GM06990 (cell line): ENCODE data around the gene TXNL1.

Experiments
- DNase-seq: peaks from one replicate; pipeline ENCODE4 v3.0.0-alpha.2; 2011; ENCODE audit not compliant: insufficient read length; ENCODE audit errors: extremely low read depth
- H3K27me3 ChIP-seq: replicated peaks from 2 replicates; pipeline ENCODE4 v1.6.0; 2011; ENCODE audit warnings: low read length; ENCODE audit not compliant: control insufficient read depth, insufficient read depth
- H3K36me3 ChIP-seq: 2 replicates; pipeline ENCODE4 v1.5.1; 2011; ENCODE audit warnings: low read length; ENCODE audit not compliant: control insufficient read depth, insufficient read depth
- H3K4me3 ChIP-seq: replicated peaks from 2 replicates; pipeline ENCODE4 v1.5.1; 2011; ENCODE audit warnings: low read depth, mild to moderate bottlenecking, control low read depth, low read length
- TF ChIP-seq, protein P1 (sequence below): IDR thresholded peaks from 2 replicates; pipeline ENCODE4 v1.5.1; 2011; ENCODE audit warnings: low read length, control low read depth, mild to moderate bottlenecking, inconsistent platforms; ENCODE audit not compliant: insufficient read depth, poor library complexity, severe bottlenecking

TXNL1 gene

DNA sequence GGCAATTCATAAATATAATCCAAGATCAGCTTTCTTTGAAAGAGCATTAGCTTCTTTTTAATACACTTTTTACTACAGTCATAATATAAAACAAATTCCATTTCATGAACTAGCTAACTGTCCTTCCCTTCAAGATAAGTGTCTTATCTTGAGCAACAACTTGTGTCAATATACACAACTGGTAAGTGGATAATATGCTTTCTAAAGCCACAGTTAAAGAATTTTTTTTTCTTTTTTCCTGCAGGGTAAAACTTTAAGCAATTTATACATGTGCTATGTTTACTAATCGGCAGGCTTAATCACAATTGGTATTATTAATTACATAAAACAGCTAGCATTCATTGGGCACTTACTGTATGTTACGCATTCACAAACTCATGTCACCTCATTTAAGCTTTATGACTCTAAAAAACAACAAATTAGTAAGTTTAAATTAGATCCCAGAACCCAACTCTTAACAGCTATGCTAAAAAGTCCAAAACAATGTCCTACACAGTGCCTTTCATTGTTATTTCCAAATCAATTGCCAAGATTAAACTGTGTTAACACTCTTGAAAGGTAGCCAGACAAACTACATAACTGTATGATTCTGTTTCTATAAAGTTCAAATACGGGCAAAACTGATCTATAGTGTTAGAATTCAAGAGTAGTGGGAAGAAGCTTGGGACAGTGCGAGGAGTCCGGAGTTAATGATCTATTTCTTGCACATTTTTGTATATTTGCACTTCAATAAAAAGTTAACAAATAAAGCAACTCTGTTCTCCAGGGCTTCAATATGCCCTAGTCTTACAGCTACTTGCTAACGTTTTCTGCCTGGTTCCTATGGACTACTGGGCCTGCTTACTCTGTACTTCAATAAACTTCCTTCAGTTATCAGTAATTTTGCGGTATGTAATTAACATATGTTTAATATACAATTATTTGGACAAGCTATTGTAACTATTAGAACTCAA lies 6.0 kb downstream of the TXNL1 start:
- DNase-seq: no peak
- H3K36me3 ChIP-seq: peaks cover 3% of the 10 kb centered on the region
- no peak overlapping the region for H3K4me3 ChIP-seq
- no peaks in the 10 kb centered on the region for H3K27me3 ChIP-seq
- TF ChIP-seq, protein P1, sequence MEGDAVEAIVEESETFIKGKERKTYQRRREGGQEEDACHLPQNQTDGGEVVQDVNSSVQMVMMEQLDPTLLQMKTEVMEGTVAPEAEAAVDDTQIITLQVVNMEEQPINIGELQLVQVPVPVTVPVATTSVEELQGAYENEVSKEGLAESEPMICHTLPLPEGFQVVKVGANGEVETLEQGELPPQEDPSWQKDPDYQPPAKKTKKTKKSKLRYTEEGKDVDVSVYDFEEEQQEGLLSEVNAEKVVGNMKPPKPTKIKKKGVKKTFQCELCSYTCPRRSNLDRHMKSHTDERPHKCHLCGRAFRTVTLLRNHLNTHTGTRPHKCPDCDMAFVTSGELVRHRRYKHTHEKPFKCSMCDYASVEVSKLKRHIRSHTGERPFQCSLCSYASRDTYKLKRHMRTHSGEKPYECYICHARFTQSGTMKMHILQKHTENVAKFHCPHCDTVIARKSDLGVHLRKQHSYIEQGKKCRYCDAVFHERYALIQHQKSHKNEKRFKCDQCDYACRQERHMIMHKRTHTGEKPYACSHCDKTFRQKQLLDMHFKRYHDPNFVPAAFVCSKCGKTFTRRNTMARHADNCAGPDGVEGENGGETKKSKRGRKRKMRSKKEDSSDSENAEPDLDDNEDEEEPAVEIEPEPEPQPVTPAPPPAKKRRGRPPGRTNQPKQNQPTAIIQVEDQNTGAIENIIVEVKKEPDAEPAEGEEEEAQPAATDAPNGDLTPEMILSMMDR: no peak

DNA sequence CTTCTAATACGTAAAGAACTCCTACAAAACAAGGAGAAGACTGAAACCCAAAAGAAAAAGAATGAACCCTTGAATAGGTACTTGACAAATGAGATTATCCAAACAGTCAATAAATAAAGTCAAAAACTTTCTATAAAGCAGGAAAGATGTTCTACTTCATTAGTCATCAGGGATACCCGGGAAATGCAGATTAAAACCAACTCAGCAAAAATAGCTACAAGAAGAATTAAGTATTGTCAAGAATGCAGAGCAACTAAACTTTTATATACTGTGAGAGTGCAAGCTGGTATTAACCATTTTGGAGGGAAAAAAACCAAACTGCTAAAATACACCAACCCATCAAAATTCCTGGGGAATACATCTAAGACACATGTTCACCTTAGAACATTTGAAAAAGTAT lies 10.4 kb downstream of the TXNL1 start:
- Histone ChIP-seq H3K4me3 (no peak overlapping the region), H3K27me3 (no peaks in the 10 kb centered on the region), H3K36me3 (no peaks in the 10 kb centered on the region)
- TF ChIP-seq, protein P1: no peak
- no peak for DNase-seq

DNA sequence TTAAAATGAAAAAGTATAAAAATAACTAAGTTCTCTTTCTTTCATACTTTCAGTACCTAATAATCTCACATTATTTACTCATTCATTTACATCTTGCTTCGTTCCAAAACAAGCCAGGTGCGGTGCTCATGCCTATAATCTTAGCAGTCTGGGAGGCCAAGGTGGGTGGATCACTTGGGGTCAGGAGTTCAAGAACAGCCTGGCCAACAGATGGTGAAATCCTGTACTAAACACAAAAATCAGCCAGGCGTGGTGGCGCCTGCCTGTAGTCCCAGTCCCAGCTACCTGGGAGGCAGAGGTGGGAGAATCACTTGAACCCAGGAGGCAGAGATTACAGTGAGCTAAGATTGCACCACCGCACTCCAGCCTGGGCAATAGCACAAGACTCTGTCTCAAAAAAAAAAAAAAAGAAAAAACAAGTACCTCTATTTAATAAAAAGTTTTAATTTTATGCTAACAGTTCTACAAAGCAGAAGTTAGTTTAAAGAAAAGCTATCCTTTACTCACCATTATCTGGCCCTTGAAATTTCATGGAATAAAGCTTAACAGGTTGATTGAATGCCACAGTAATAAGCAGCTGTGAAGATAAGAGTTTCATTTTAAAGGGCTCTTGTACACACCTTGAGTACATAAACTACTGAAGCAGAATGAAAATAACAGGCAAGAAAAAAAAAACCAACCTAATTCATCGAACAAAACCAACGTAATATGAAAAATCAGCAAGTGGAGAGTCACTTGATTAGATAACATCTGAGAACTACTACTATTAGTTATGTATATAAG lies 22.5 kb downstream of the TXNL1 start:
- TF ChIP-seq, protein P1: no peak
- Histone ChIP-seq H3K4me3 (no peak overlapping the region), H3K27me3 (no peaks in the 10 kb centered on the region), H3K36me3 (peaks cover 6% of the 10 kb centered on the region)
- no peak for DNase-seq

DNA sequence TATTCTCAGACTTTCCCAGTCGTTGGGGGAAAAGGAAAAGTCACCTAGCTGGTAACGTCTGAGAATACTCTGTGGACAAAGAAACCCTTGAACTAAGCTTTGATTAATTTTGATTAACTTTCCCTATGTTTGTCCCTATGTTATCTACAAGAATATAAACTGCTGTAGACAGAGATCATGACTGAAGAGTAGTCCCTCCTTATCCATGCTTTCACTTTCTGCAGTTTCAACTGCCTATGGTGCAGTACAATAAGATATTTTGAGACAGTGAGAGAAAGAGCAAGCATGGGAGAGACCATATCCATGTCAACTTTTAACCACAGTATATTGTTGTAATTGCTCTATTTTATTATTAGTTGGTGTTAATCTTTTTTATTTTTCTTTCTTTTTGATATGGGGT lies 31.8 kb downstream of the TXNL1 start:
- Histone ChIP-seq H3K27me3 (no peaks in the 10 kb centered on the region), H3K36me3 (peaks cover 2% of the 10 kb centered on the region), H3K4me3 (no peak overlapping the region)
- TF ChIP-seq, protein P1: no peak
- DNase-seq: no peak

DNA sequence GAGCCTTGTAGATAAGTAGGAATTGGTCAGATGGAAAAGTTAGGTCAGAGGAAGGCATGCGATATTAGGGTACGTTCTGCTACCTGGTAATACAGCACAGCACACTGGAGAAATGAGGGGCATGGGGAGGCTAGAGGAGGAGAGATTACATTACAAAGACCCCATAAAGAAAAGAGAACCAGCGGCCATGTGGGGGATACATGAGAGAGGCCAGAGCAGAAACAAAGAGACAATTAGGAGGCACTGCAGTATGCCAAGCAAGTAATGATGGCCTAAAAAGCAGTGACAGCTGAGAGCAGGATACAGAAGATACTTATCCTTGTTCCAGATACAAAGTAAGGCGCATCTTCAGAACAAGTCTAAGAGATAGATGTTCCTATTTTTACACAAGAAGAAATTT lies 40.0 kb downstream of the TXNL1 start:
- TF ChIP-seq, protein P1: no peak
- no peak for DNase-seq
- Histone ChIP-seq H3K27me3 (no peaks in the 10 kb centered on the region), H3K36me3 (no peaks in the 10 kb centered on the region), H3K4me3 (no peak overlapping the region)
